ENCODE data around the gene MC3R. TPM values are rescaled to one million over a fixed set of nuclear protein-coding genes. Genes with fewer than 3 reads are reported as not detected.
"Not testable (repeated sequence)": the region's sequence is repeated elsewhere in the genome, so short reads cannot be mapped to it uniquely, and the experiment has no call there.

The MC3R gene
- total RNA-seq, 1 experiment from 2014 or later, result not detected

- Histone ChIP-seq H3K9ac (ENCODE audit: low read length) (no peak overlapping the region), H3K79me2 (ENCODE audit: low read length) (no peaks in the 10 kb centered on the region), H3K4me3 (ENCODE audit: low read length) (no peak overlapping the region), H3K9me2 (replicated peaks; ENCODE audit: insufficient read depth, low read length) (no peaks in the 10 kb centered on the region), H3K4me1 (ENCODE audit: low read length) (peaks cover 3% of the 10 kb centered on the region; the same call in 1 of the 2 replicates), H3K36me3 (ENCODE audit: insufficient read depth, low read length) (no peaks in the 10 kb centered on the region), H3K4me2 (ENCODE audit: low read depth, low read length, poor library complexity, severe bottlenecking) (no peak overlapping the region), H3K27ac (ENCODE audit: low read length) (no peak overlapping the region), H2AFZ (ENCODE audit: low read length) (no peak overlapping the region), H4K20me1 (ENCODE audit: insufficient read depth, low read depth, low read length) (no peaks in the 10 kb centered on the region), H3K27me3 (ENCODE audit: low read length) (no peaks in the 10 kb centered on the region), H3K9me3 (ENCODE audit: low read length) (no peaks in the 10 kb centered on the region)
- no peak for DNase-seq
These were observed 36.4 kb upstream of the MC3R start for GRCh38 chr20:56212091-56212490.

GRCh38 chr20:56213321-56213720 is 35.2 kb upstream of the MC3R start:
- no peak overlapping the region for H3K9ac ChIP-seq (ENCODE audit: low read length)
- no peaks in the 10 kb centered on the region for H3K9me2 ChIP-seq (replicated peaks; ENCODE audit: insufficient read depth, low read length)
- H3K4me3 ChIP-seq (ENCODE audit: low read length), result no peak overlapping the region
- no peaks in the 10 kb centered on the region for H3K27me3 ChIP-seq (ENCODE audit: low read length)
- no peak for DNase-seq
- H3K4me2 ChIP-seq (ENCODE audit: low read depth, low read length, poor library complexity, severe bottlenecking), result no peak overlapping the region
- H3K9me3 ChIP-seq (ENCODE audit: low read length), result no peaks in the 10 kb centered on the region
- H3K4me1 ChIP-seq (ENCODE audit: low read length), result no peaks in the 10 kb centered on the region
- no peak overlapping the region for H2AFZ ChIP-seq (ENCODE audit: low read length)
- H3K79me2 ChIP-seq (ENCODE audit: low read length), result no peaks in the 10 kb centered on the region
- no peak overlapping the region for H3K27ac ChIP-seq (ENCODE audit: low read length)
- H3K36me3 ChIP-seq (ENCODE audit: insufficient read depth, low read length), result no peaks in the 10 kb centered on the region
- H4K20me1 ChIP-seq (ENCODE audit: insufficient read depth, low read depth, low read length), result no peaks in the 10 kb centered on the region

GRCh38 chr20:56215115-56215514 is 33.4 kb upstream of the MC3R start:
- Histone ChIP-seq H3K9ac (ENCODE audit: low read length) (no peak overlapping the region), H3K9me2 (replicated peaks; ENCODE audit: insufficient read depth, low read length) (no peaks in the 10 kb centered on the region), H2AFZ (ENCODE audit: low read length) (no peak overlapping the region), H3K27ac (ENCODE audit: low read length) (no peak overlapping the region), H3K9me3 (ENCODE audit: low read length) (no peaks in the 10 kb centered on the region), H3K36me3 (ENCODE audit: insufficient read depth, low read length) (no peaks in the 10 kb centered on the region), H3K4me3 (ENCODE audit: low read length) (no peak overlapping the region), H3K27me3 (ENCODE audit: low read length) (no peaks in the 10 kb centered on the region), H3K4me2 (ENCODE audit: low read depth, low read length, poor library complexity, severe bottlenecking) (no peak overlapping the region), H3K79me2 (ENCODE audit: low read length) (no peaks in the 10 kb centered on the region), H3K4me1 (ENCODE audit: low read length) (no peaks in the 10 kb centered on the region), H4K20me1 (ENCODE audit: insufficient read depth, low read depth, low read length) (no peaks in the 10 kb centered on the region)
- no peak for DNase-seq

GRCh38 chr20:56217829-56218228 is 30.7 kb upstream of the MC3R start:
- Histone ChIP-seq H3K9me2 (replicated peaks; ENCODE audit: insufficient read depth, low read length) (no peaks in the 10 kb centered on the region), H3K27ac (ENCODE audit: low read length) (no peak overlapping the region), H3K36me3 (ENCODE audit: insufficient read depth, low read length) (no peaks in the 10 kb centered on the region), H3K79me2 (ENCODE audit: low read length) (no peaks in the 10 kb centered on the region), H3K4me1 (ENCODE audit: low read length) (no peaks in the 10 kb centered on the region), H4K20me1 (ENCODE audit: insufficient read depth, low read depth, low read length) (no peaks in the 10 kb centered on the region), H3K27me3 (ENCODE audit: low read length) (no peaks in the 10 kb centered on the region), H3K9me3 (ENCODE audit: low read length) (no peaks in the 10 kb centered on the region), H3K9ac (ENCODE audit: low read length) (no peak overlapping the region), H3K4me2 (ENCODE audit: low read depth, low read length, poor library complexity, severe bottlenecking) (no peak overlapping the region), H2AFZ (ENCODE audit: low read length) (no peak overlapping the region), H3K4me3 (ENCODE audit: low read length) (no peak overlapping the region)
- no peak for DNase-seq

DNA sequence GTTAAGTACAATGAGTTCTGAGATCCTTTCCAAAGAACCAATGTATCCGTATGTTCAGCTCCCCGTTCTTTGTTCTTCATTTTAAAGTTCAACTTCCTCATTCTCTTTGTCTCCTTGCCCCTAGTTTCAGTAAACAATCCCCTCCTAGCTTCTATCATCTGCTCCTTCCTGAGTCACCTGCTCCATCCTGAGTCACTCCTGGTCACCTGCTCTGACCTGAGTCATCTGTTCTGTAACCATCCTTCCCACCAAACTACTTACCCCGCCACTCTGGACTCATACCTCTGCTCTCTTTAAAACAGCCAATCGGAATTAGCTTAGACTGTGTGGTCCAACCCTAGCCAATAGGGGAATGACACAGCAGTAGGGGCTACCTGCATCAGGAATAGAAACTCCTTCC is 27.3 kb upstream of the MC3R start:
- not testable (repeated sequence) for H2AFZ ChIP-seq (ENCODE audit: low read length); H3K9me2 ChIP-seq (replicated peaks; ENCODE audit: insufficient read depth, low read length); H3K9ac ChIP-seq (ENCODE audit: low read length); H3K4me3 ChIP-seq (ENCODE audit: low read length); H3K27me3 ChIP-seq (ENCODE audit: low read length); H3K9me3 ChIP-seq (ENCODE audit: low read length); H3K36me3 ChIP-seq (ENCODE audit: insufficient read depth, low read length); H3K27ac ChIP-seq (ENCODE audit: low read length); H3K4me2 ChIP-seq (ENCODE audit: low read depth, low read length, poor library complexity, severe bottlenecking); H3K4me1 ChIP-seq (ENCODE audit: low read length); DNase-seq; H3K79me2 ChIP-seq (ENCODE audit: low read length); H4K20me1 ChIP-seq (ENCODE audit: insufficient read depth, low read depth, low read length)

- H3K27ac ChIP-seq (ENCODE audit: low read length), result no peak overlapping the region
- no peak overlapping the region for H3K4me3 ChIP-seq (ENCODE audit: low read length)
- no peaks in the 10 kb centered on the region for H4K20me1 ChIP-seq (ENCODE audit: insufficient read depth, low read depth, low read length)
- no peak overlapping the region for H3K4me2 ChIP-seq (ENCODE audit: low read depth, low read length, poor library complexity, severe bottlenecking)
- no peaks in the 10 kb centered on the region for H3K9me3 ChIP-seq (ENCODE audit: low read length)
- no peaks in the 10 kb centered on the region for H3K36me3 ChIP-seq (ENCODE audit: insufficient read depth, low read length)
- no peak overlapping the region for H2AFZ ChIP-seq (ENCODE audit: low read length)
- H3K9me2 ChIP-seq (replicated peaks; ENCODE audit: insufficient read depth, low read length), result no peaks in the 10 kb centered on the region
- no peaks in the 10 kb centered on the region for H3K4me1 ChIP-seq (ENCODE audit: low read length)
- no peaks in the 10 kb centered on the region for H3K79me2 ChIP-seq (ENCODE audit: low read length)
- DNase-seq, result no peak
- H3K27me3 ChIP-seq (ENCODE audit: low read length), result no peaks in the 10 kb centered on the region; the same call in 1 of the 2 replicates
- H3K9ac ChIP-seq (ENCODE audit: low read length), result no peak overlapping the region
These were observed 26.3 kb upstream of the MC3R start for GRCh38 chr20:56222201-56222600.

- Histone ChIP-seq H3K4me3 (ENCODE audit: low read length) (no peak overlapping the region), H3K9me3 (ENCODE audit: low read length) (no peaks in the 10 kb centered on the region), H3K27me3 (ENCODE audit: low read length) (no peaks in the 10 kb centered on the region; the same call in 1 of the 2 replicates), H2AFZ (ENCODE audit: low read length) (no peak overlapping the region), H3K4me1 (ENCODE audit: low read length) (no peaks in the 10 kb centered on the region), H3K79me2 (ENCODE audit: low read length) (no peaks in the 10 kb centered on the region), H3K9me2 (replicated peaks; ENCODE audit: insufficient read depth, low read length) (no peaks in the 10 kb centered on the region), H4K20me1 (ENCODE audit: insufficient read depth, low read depth, low read length) (no peaks in the 10 kb centered on the region), H3K9ac (ENCODE audit: low read length) (no peak overlapping the region), H3K27ac (ENCODE audit: low read length) (no peak overlapping the region), H3K36me3 (ENCODE audit: insufficient read depth, low read length) (no peaks in the 10 kb centered on the region), H3K4me2 (ENCODE audit: low read depth, low read length, poor library complexity, severe bottlenecking) (no peak overlapping the region)
- no peak for DNase-seq
These were observed 25.6 kb upstream of the MC3R start for GRCh38 chr20:56222945-56223344.

GRCh38 chr20:56223352-56223751 is 25.2 kb upstream of the MC3R start:
- Histone ChIP-seq H2AFZ (ENCODE audit: low read length) (no peak overlapping the region), H3K27me3 (ENCODE audit: low read length) (no peaks in the 10 kb centered on the region; the same call in 1 of the 2 replicates), H3K9ac (ENCODE audit: low read length) (no peak overlapping the region), H3K4me1 (ENCODE audit: low read length) (no peaks in the 10 kb centered on the region), H3K27ac (ENCODE audit: low read length) (no peak overlapping the region), H3K79me2 (ENCODE audit: low read length) (no peaks in the 10 kb centered on the region), H3K9me2 (replicated peaks; ENCODE audit: insufficient read depth, low read length) (no peaks in the 10 kb centered on the region), H3K4me3 (ENCODE audit: low read length) (no peak overlapping the region), H3K36me3 (ENCODE audit: insufficient read depth, low read length) (no peaks in the 10 kb centered on the region), H4K20me1 (ENCODE audit: insufficient read depth, low read depth, low read length) (no peaks in the 10 kb centered on the region), H3K4me2 (ENCODE audit: low read depth, low read length, poor library complexity, severe bottlenecking) (no peak overlapping the region), H3K9me3 (ENCODE audit: low read length) (no peaks in the 10 kb centered on the region)
- no peak for DNase-seq

- no peak overlapping the region for H3K9ac ChIP-seq (ENCODE audit: low read length)
These were observed 20.5 kb upstream of the MC3R start for GRCh38 chr20:56228021-56228420.

More at GRCh38 chr20:56228021-56228420, 20.5 kb upstream of the MC3R start:
- DNase-seq, result no peak
- H3K79me2 ChIP-seq (ENCODE audit: low read length), result no peaks in the 10 kb centered on the region
- no peaks in the 10 kb centered on the region for H4K20me1 ChIP-seq (ENCODE audit: insufficient read depth, low read depth, low read length)
- H3K4me3 ChIP-seq (ENCODE audit: low read length), result no peak overlapping the region
- H3K36me3 ChIP-seq (ENCODE audit: insufficient read depth, low read length), result no peaks in the 10 kb centered on the region
- no peaks in the 10 kb centered on the region for H3K9me2 ChIP-seq (replicated peaks; ENCODE audit: insufficient read depth, low read length)
- H3K9me3 ChIP-seq (ENCODE audit: low read length), result no peaks in the 10 kb centered on the region
- H3K27ac ChIP-seq (ENCODE audit: low read length), result no peak overlapping the region
- no peaks in the 10 kb centered on the region for H3K4me1 ChIP-seq (ENCODE audit: low read length)
- H3K4me2 ChIP-seq (ENCODE audit: low read depth, low read length, poor library complexity, severe bottlenecking), result no peak overlapping the region
- no peak overlapping the region for H2AFZ ChIP-seq (ENCODE audit: low read length)
- H3K27me3 ChIP-seq (ENCODE audit: low read length), result no peaks in the 10 kb centered on the region; the same call in 1 of the 2 replicates
